ENCODE measurements around the gene PCK1.

PCK1 gene

GRCh38 chr20:57536120-57536708, 24.7 kb upstream of the PCK1 start:
- DNase-seq (ENCODE audit: low read depth in 2 of 2) = no peak

- no peak for DNase-seq (ENCODE audit: low read depth in 2 of 2)
These were observed 23.9 kb upstream of the PCK1 start for GRCh38 chr20:57536771-57537724.

GRCh38 chr20:57537822-57538221, 23.1 kb upstream of the PCK1 start:
- DNase-seq (ENCODE audit: low read depth in 2 of 2) = no peak

- no peak for DNase-seq (ENCODE audit: low read depth in 2 of 2)
These were observed 21.0 kb upstream of the PCK1 start for GRCh38 chr20:57539889-57540288.

GRCh38 chr20:57540890-57541580, 19.9 kb upstream of the PCK1 start:
- DNase-seq (ENCODE audit: low read depth in 2 of 2) = no peak

GRCh38 chr20:57543754-57544153, 17.2 kb upstream of the PCK1 start:
- DNase-seq (ENCODE audit: low read depth in 2 of 2) = no peak

- no peak for DNase-seq (ENCODE audit: low read depth in 2 of 2)
These were observed 15.9 kb upstream of the PCK1 start for GRCh38 chr20:57544838-57545564.

- no peak for DNase-seq (ENCODE audit: low read depth in 2 of 2)
These were observed 14.8 kb upstream of the PCK1 start for GRCh38 chr20:57545927-57546662.

GRCh38 chr20:57546956-57547649, 13.8 kb upstream of the PCK1 start:
- DNase-seq (ENCODE audit: low read depth in 2 of 2) = no peak

- DNase-seq (ENCODE audit: low read depth in 2 of 2) = no peak
These were observed 12.5 kb upstream of the PCK1 start for GRCh38 chr20:57548177-57549058.

GRCh38 chr20:57552471-57552870, 8.4 kb upstream of the PCK1 start:
- no peak for DNase-seq (ENCODE audit: low read depth in 2 of 2)

GRCh38 chr20:57553376-57554018, 7.4 kb upstream of the PCK1 start:
- DNase-seq (ENCODE audit: low read depth in 2 of 2) = no peak

- no peak for DNase-seq (ENCODE audit: low read depth in 2 of 2)
These were observed 5.3 kb upstream of the PCK1 start for GRCh38 chr20:57555457-57556184.

GRCh38 chr20:57556980-57557274, 4.0 kb upstream of the PCK1 start:
- DNase-seq (ENCODE audit: low read depth in 2 of 2) = no peak

GRCh38 chr20:57557926-57558613, 2.8 kb upstream of the PCK1 start:
- no peak for DNase-seq (ENCODE audit: low read depth in 2 of 2)

- no peak for DNase-seq (ENCODE audit: low read depth in 2 of 2)
These were observed 2.2 kb upstream of the PCK1 start for GRCh38 chr20:57558614-57559288.

GRCh38 chr20:57559289-57559634, 1.6 kb upstream of the PCK1 start:
- DNase-seq (ENCODE audit: low read depth in 2 of 2) = no peak

Data from stimulated activated CD4-positive, alpha-beta T cell treated with anti-CD3 and anti-CD28 coated beads, Interleukin-1b, Interleukin-23, amount 100 ng/mL, for 4 hours (primary cell).